22Rv1 (cell line): ENCODE results near the gene MYEF2.

Experiments used
- ZFX ChIP-seq: fragments of 450-650 bp; IDR thresholded peaks from 2 replicates; pipeline ENCODE4 v1.6.1; 2017; ENCODE audit warnings: antibody characterized with exemption, borderline replicate concordance
- TF ChIP-seq, protein P1 (sequence below): fragments of 450-650 bp; IDR thresholded peaks from 2 replicates; pipeline ENCODE4 v1.5.1; 2017; ENCODE audit warnings: mild to moderate bottlenecking

DNA sequence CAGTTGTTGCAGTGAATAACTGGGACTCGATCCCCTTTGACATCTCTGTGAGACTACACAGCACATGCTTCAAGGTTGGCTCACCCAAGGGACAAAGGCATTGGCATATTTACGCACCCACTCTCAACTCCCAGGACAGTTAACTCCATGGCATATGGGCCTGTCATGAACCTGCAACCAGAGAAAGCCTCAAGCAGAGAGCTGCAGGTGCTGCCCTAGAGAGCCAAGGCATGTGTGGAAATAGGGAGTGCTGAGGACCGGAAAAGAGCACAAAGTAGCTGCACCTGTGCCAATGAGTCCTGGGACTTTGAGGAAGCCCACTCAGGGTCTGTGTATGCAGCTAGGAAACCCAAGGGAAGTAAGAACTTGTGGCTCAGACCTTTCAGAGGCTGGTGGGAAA lies 90.3 kb downstream of the MYEF2 start:
- TF ChIP-seq, protein P1, sequence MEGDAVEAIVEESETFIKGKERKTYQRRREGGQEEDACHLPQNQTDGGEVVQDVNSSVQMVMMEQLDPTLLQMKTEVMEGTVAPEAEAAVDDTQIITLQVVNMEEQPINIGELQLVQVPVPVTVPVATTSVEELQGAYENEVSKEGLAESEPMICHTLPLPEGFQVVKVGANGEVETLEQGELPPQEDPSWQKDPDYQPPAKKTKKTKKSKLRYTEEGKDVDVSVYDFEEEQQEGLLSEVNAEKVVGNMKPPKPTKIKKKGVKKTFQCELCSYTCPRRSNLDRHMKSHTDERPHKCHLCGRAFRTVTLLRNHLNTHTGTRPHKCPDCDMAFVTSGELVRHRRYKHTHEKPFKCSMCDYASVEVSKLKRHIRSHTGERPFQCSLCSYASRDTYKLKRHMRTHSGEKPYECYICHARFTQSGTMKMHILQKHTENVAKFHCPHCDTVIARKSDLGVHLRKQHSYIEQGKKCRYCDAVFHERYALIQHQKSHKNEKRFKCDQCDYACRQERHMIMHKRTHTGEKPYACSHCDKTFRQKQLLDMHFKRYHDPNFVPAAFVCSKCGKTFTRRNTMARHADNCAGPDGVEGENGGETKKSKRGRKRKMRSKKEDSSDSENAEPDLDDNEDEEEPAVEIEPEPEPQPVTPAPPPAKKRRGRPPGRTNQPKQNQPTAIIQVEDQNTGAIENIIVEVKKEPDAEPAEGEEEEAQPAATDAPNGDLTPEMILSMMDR, result no peak
- no peak for TF ChIP-seq ZFX
